Measurements from ENCODE around the gene KLHL40. TPM values are rescaled to one million over a fixed set of nuclear protein-coding genes. Genes with fewer than 3 reads are reported as not detected.

KLHL40 gene
- total and polyA plus RNA-seq, 2 donors (not counting 3 experiments of a cell fraction or from before 2014, with no cell fraction given): not detected

DNA sequence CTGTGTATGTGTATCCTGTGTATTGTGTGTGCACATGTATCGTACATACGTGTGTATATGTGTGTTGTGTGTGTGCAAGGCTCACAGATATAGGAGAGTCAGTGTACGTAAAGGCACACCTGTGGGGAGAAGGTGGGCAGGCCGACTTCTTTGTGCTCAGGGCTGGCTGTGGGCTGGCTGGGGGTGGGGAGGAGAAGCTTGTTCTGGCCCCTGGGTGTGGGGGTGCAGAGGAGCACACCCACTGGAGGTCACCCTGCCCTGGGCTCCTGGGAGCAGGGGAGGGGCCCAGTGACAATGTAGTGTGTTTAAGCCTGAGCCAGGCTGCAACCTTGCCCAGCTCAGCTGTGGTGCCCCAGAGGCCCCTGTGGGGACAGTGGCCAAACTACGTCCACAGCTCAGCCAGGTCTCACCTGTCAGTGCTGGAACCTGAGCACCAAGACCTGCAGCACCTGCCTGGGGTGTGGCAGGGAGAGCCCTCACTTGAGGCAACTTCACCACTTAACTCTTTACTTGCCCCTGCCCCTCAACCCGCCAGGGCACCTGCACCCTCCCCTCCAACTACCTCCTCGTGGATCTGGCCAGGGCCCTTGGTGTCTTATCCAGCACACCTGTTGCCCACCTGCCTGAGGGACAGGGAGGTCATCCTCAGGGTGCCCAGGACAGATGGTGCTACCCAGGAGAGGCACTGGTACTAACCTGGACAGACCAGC is 19.9 kb downstream of the KLHL40 start:
- H3K9me1 ChIP-seq (replicated peaks; ENCODE audit: control insufficient read depth, extremely low read depth, insufficient read depth, low read length): no peaks in the 10 kb centered on the region
- no TSS peak for BruUV-seq (replicated peaks)
- intact Hi-C loops (cut with micrococcal nuclease): no loop called here
- no peak overlapping the region for H3K4me2 ChIP-seq (ENCODE audit: insufficient read depth, low read length)
- ChIA-PET CTCF (interaction anchor here (1.6 kb wide), 1 partner anchor 37 kb away, joined by 5 read pairs; no protein-coding TSS in a partner anchor), POLR2A (no interaction called here)
- dilution Hi-C loops (cut with MboI; ENCODE audit: extremely low pct_ligation_motif_present, low sequenced_read_pairs): no loop called here
- H3K79me2 ChIP-seq (ENCODE audit: control insufficient read depth, insufficient read depth, low read length): no peaks in the 10 kb centered on the region
- H3K9ac ChIP-seq (replicated peaks; ENCODE audit: extremely low read depth, insufficient read depth, low read length): no peak overlapping the region
- H3K4me1 ChIP-seq (ENCODE audit: control insufficient read depth, extremely low read depth, insufficient read depth, low read length): no peaks in the 10 kb centered on the region
- no peaks in the 10 kb centered on the region for H3K27me3 ChIP-seq (ENCODE audit: control insufficient read depth in 2 of 2, insufficient read depth in 2 of 2, low read length in 2 of 2)
- H4K20me1 ChIP-seq (replicated peaks; ENCODE audit: control insufficient read depth, extremely low read depth, insufficient read depth, low read length): no peaks in the 10 kb centered on the region
- no peaks in the 10 kb centered on the region for H3K36me3 ChIP-seq (ENCODE audit: control insufficient read depth in 2 of 2, extremely low read depth in 1 of 2, insufficient read depth in 2 of 2, low read length in 2 of 2)
- no peaks in the 10 kb centered on the region for H3K9me3 ChIP-seq (replicated peaks; ENCODE audit: control insufficient read depth, insufficient read depth, low read length)
- no peak for DNase-seq (ENCODE audit: low read depth, low spot score)
- FAIRE-seq: no peak
- H3K27ac ChIP-seq (ENCODE audit: insufficient read depth, low read depth, low read length): no peak overlapping the region
- TF ChIP-seq, protein P1, sequence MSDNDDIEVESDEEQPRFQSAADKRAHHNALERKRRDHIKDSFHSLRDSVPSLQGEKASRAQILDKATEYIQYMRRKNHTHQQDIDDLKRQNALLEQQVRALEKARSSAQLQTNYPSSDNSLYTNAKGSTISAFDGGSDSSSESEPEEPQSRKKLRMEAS (IDR thresholded peaks at IDR 0.05; ENCODE audit: insufficient read depth, insufficient read length): no peak
- TF ChIP-seq POLR2A (IDR thresholded peaks at IDR 0.05; ENCODE audit: low read depth, low read length) (no peak), MYC (IDR thresholded peaks at IDR 0.05; ENCODE audit: low read depth, low read length) (no peak), JUN (IDR thresholded peaks at IDR 0.05; ENCODE audit: borderline replicate concordance, insufficient read depth, insufficient read length, low read depth) (no peak), EZH2 (IDR thresholded peaks at IDR 0.05; ENCODE audit: borderline replicate concordance, low read depth, low read length, severe bottlenecking) (no peak), GATA2 (IDR thresholded peaks at IDR 0.05; ENCODE audit: insufficient read depth, insufficient read length, low read depth, low read length) (no peak), FOS (IDR thresholded peaks at IDR 0.05; ENCODE audit: borderline replicate concordance, insufficient read depth, low read length) (no peak), POLR2AphosphoS5 (IDR thresholded peaks at IDR 0.05; ENCODE audit: insufficient read depth, low read depth, low read length) (no peak)
- TF ChIP-seq, protein P2, sequence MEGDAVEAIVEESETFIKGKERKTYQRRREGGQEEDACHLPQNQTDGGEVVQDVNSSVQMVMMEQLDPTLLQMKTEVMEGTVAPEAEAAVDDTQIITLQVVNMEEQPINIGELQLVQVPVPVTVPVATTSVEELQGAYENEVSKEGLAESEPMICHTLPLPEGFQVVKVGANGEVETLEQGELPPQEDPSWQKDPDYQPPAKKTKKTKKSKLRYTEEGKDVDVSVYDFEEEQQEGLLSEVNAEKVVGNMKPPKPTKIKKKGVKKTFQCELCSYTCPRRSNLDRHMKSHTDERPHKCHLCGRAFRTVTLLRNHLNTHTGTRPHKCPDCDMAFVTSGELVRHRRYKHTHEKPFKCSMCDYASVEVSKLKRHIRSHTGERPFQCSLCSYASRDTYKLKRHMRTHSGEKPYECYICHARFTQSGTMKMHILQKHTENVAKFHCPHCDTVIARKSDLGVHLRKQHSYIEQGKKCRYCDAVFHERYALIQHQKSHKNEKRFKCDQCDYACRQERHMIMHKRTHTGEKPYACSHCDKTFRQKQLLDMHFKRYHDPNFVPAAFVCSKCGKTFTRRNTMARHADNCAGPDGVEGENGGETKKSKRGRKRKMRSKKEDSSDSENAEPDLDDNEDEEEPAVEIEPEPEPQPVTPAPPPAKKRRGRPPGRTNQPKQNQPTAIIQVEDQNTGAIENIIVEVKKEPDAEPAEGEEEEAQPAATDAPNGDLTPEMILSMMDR (IDR thresholded peaks at IDR 0.05; ENCODE audit: extremely low read depth in 1 of 2, insufficient read depth in 1 of 2, low read depth in 1 of 2, low read length in 2 of 2): no peak
- no peak overlapping the region for H3K4me3 ChIP-seq (replicated peaks in 1 of 3; ENCODE audit: insufficient read depth in 1 of 3, low read depth in 1 of 3, low read length in 3 of 3)
- no peak overlapping the region for H2AFZ ChIP-seq (ENCODE audit: low read depth, low read length)
